Fibroblast of lung (primary cell): Measurements from ENCODE around the gene GNA12. TPM values are rescaled to one million over a fixed set of nuclear protein-coding genes. Genes with fewer than 3 reads are reported as not detected.

ENCODE experiments used
- DNase-seq, 2 donors: peaks; one replicate each; pipeline versions ENCODE4 v3.0.0 to v3.0.0-alpha.2; 2010; ENCODE audit warnings: low read depth in 2 of 2
- H2AFZ ChIP-seq: 2 replicates; pipeline ENCODE4 v1.5.1; 2012; ENCODE audit warnings: low read length, control low read depth, inconsistent platforms
- H3K27ac ChIP-seq: 2 replicates; pipeline ENCODE4 v1.5.1; 2011; ENCODE audit warnings: low read length, control low read depth; ENCODE audit not compliant: insufficient read depth
- H3K27me3 ChIP-seq: 2 replicates; pipeline ENCODE4 v1.5.1; 2011; ENCODE audit warnings: mild to moderate bottlenecking, low read length; ENCODE audit not compliant: control insufficient read depth, insufficient read depth
- H3K36me3 ChIP-seq: 2 replicates; pipeline ENCODE4 v1.5.1; 2011; ENCODE audit warnings: low read length; ENCODE audit not compliant: control insufficient read depth, insufficient read depth
- H3K4me1 ChIP-seq: 2 replicates; pipeline ENCODE4 v1.5.1; 2011; ENCODE audit warnings: low read length; ENCODE audit not compliant: control insufficient read depth, insufficient read depth; ENCODE audit errors: extremely low read depth
- H3K4me2 ChIP-seq: 2 replicates; pipeline ENCODE4 v1.5.1; 2011; ENCODE audit warnings: low read length, control low read depth; ENCODE audit not compliant: insufficient read depth; ENCODE audit errors: extremely low read depth
- H3K4me3 ChIP-seq, 4 experiments: fragments of 200-600 bp in 1 of 4; sonication (generic) in 1 of 4; replicated peaks in 1 of 4; 2 replicates each; pipeline ENCODE4 v1.5.1; 2011 to 2016; ENCODE audit warnings: low read length in 4 of 4, low read depth in 3 of 4, mild to moderate bottlenecking in 3 of 4, control low read depth in 2 of 4, inconsistent platforms in 1 of 4, mixed read lengths in 1 of 4; ENCODE audit not compliant: insufficient read depth in 1 of 4; ENCODE audit errors: control extremely low read depth in 1 of 4
- H3K79me2 ChIP-seq: 2 replicates; pipeline ENCODE4 v1.5.1; 2012; ENCODE audit warnings: mild to moderate bottlenecking, low read length, inconsistent platforms; ENCODE audit not compliant: control insufficient read depth, insufficient read depth
- H3K9ac ChIP-seq: 2 replicates; pipeline ENCODE4 v1.5.1; 2011; ENCODE audit warnings: mild to moderate bottlenecking, low read length, control low read depth; ENCODE audit not compliant: insufficient read depth
- H3K9me3 ChIP-seq: 2 replicates; pipeline ENCODE4 v1.5.1; 2012; ENCODE audit warnings: low read depth, low read length; ENCODE audit not compliant: control insufficient read depth, insufficient read depth
- H4K20me1 ChIP-seq: 2 replicates; pipeline ENCODE4 v1.5.1; 2011; ENCODE audit warnings: low read length; ENCODE audit not compliant: control insufficient read depth, insufficient read depth; ENCODE audit errors: extremely low read depth
- EZH2 ChIP-seq: IDR thresholded peaks from 2 replicates; pipeline ENCODE4 v1.5.1; 2012; ENCODE audit warnings: low read length, control low read depth, mild to moderate bottlenecking; ENCODE audit errors: missing control alignments
- polyA plus RNA-seq, 2 donors: library from polyadenylated mRNA; depleted of rRNA in 1 of 2; stranded (reverse) in 1 of 2; unstranded in 1 of 2; fragments of >200 nt; gene quantifications; 2 replicates each; pipeline ENCODE4 v1.2.1, GENCODE V29; 2011 to 2012; ENCODE audit warnings: missing spikeins in 1 of 2
- total RNA-seq: library from RNA; depleted of rRNA; stranded (reverse); fragments of >200 nt; gene quantifications from 2 replicates; pipeline ENCODE4 v1.2.1, GENCODE V29; 2014
- TF ChIP-seq, protein P1 (sequence below), 2 donors: IDR thresholded peaks in 1 of 2; conservative IDR thresholded peaks in 1 of 2; 1 replicate in 1 of 2; 2 replicates in 1 of 2; pipeline ENCODE4 v1.5.1; 2011 to 2012; ENCODE audit warnings: low read length in 2 of 2, control low read depth in 1 of 2, inconsistent platforms in 1 of 2, low read depth in 1 of 2, mild to moderate bottlenecking in 1 of 2

Gene GNA12
- total and polyA plus RNA-seq, 2 donors (not counting 1 experiment from before 2014, with no cell fraction given) = 36.2 to 137 TPM

DNA sequence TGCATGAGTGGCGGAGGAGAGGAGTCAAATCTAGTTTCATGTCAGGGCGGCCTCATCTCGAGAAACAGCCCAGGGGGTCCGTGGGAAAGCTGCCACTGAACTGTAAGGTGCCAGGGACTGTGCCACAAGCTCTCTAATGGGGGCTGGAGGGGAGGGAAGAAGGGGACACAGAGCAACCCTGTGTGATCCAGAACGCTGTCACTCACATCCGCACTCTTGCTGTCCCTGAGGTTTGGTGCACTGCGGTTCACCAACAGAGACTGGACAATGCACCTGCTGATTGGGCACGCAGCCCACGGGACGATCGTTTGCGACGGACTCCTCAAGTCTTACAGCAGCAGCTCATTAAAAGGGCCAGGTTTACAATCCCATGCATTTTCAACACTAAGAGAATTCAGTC, 108.4 kb downstream of the GNA12 start:
- no peak overlapping the region for H3K9ac ChIP-seq
- no peaks in the 10 kb centered on the region for H3K9me3 ChIP-seq
- peaks cover 8% of the 10 kb centered on the region for H3K4me1 ChIP-seq
- H4K20me1 ChIP-seq = no peaks in the 10 kb centered on the region
- H3K4me3 ChIP-seq = no peak overlapping the region
- H3K27me3 ChIP-seq = no peaks in the 10 kb centered on the region
- no peak overlapping the region for H3K27ac ChIP-seq
- TF ChIP-seq EZH2 = no peak
- TF ChIP-seq, protein P1, sequence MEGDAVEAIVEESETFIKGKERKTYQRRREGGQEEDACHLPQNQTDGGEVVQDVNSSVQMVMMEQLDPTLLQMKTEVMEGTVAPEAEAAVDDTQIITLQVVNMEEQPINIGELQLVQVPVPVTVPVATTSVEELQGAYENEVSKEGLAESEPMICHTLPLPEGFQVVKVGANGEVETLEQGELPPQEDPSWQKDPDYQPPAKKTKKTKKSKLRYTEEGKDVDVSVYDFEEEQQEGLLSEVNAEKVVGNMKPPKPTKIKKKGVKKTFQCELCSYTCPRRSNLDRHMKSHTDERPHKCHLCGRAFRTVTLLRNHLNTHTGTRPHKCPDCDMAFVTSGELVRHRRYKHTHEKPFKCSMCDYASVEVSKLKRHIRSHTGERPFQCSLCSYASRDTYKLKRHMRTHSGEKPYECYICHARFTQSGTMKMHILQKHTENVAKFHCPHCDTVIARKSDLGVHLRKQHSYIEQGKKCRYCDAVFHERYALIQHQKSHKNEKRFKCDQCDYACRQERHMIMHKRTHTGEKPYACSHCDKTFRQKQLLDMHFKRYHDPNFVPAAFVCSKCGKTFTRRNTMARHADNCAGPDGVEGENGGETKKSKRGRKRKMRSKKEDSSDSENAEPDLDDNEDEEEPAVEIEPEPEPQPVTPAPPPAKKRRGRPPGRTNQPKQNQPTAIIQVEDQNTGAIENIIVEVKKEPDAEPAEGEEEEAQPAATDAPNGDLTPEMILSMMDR (conservative IDR thresholded peaks at IDR 0.05 in 1 of 2, IDR thresholded peaks at IDR 0.05 in 1 of 2; ENCODE audit: low read depth in 1 of 2, low read length in 2 of 2) = no peak
- H3K79me2 ChIP-seq = peaks cover 31% of the 10 kb centered on the region
- no peak overlapping the region for H3K4me2 ChIP-seq
- H3K36me3 ChIP-seq = peaks cover 7% of the 10 kb centered on the region
- H2AFZ ChIP-seq = no peak overlapping the region
- DNase-seq = no peak

DNA sequence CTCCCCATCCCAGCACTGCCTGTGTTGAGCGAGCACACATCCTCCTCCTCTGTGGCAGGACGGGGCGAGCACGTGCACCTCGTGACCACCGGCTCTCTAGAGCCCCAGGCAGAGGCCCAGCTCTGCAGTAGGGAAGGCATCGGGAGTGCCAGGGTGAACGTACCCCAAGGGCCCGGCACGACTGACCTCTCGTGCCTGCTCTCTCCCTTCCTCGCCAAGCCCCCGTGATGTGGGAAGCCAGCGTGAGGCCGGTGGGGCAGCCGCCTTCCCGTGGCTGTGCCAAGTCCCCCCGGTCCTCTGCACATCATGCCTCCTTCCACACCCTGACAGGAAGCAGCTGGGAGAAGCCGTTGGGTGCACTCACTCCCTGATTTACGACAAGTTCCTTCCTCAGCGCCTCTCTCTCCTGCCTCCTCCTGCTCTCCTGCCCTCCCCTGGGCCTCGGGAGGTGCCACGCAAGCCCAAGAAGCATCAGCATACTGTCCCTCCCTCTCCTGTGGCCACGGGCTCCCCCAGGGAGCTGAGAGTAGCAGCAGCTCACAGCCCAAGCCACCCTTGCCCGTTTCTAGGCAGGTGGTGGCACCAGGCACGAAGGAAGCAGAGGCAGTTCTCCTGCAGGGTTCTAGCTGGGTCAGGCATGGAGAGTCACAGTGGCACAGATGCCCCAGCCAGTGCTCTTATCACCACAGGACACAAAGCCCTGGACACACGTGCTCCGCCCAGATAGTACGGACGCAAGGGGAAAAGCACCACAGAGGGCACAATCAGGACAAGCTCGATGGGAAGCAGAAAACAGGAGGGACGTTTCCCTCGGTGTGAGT, 109.1 kb downstream of the GNA12 start:
- Histone ChIP-seq H3K27me3 (no peaks in the 10 kb centered on the region), H3K4me1 (peaks cover 8% of the 10 kb centered on the region), H3K36me3 (peaks cover 7% of the 10 kb centered on the region), H3K79me2 (peaks cover 31% of the 10 kb centered on the region), H3K9ac (no peak overlapping the region), H4K20me1 (no peaks in the 10 kb centered on the region), H3K9me3 (no peaks in the 10 kb centered on the region), H3K4me2 (no peak overlapping the region), H2AFZ (no peak overlapping the region), H3K4me3 (no peak overlapping the region), H3K27ac (peak overlapping the region; percentile 6)
- TF ChIP-seq, protein P1 (conservative IDR thresholded peaks at IDR 0.05 in 1 of 2, IDR thresholded peaks at IDR 0.05 in 1 of 2; ENCODE audit: low read depth in 1 of 2, low read length in 2 of 2) = no peak
- TF ChIP-seq EZH2 = no peak
- no peak for DNase-seq

DNA sequence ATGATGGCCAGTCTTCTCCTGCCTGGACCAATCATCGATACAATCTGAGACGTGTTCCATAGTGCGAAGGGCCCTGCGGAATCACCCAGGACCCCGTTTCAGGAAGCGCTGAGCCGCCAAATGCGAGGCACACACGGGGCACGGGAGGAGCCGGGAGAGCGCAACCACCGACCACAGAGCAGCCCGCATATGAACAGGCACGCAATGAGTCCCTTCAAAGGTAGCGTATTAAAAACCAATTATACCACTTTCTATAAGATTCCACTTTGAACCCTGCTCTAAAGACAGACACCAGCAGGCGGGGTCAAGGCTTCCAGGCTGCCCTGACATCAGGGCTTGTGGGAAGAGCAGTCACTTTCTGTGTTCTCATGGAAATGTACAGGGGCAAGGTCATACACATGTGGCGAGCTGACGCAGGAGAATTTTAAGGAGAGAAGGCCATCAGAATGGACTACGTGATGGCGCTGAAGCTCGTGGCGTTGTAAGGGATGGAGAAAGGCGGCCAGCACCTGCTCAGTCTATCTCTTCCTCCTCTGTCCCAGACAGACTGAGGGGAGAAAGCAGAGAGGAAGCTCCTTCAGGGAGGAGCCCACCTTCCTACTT, 109.9 kb downstream of the GNA12 start:
- no peak overlapping the region for H3K4me3 ChIP-seq
- no peak overlapping the region for H3K9ac ChIP-seq
- DNase-seq = no peak
- TF ChIP-seq, protein P1 (conservative IDR thresholded peaks at IDR 0.05 in 1 of 2, IDR thresholded peaks at IDR 0.05 in 1 of 2; ENCODE audit: low read depth in 1 of 2, low read length in 2 of 2) = no peak
- TF ChIP-seq EZH2 = no peak
- H3K4me1 ChIP-seq = peaks cover 10% of the 10 kb centered on the region
- H4K20me1 ChIP-seq = no peaks in the 10 kb centered on the region
- H3K36me3 ChIP-seq = peaks cover 7% of the 10 kb centered on the region
- no peak overlapping the region for H3K27ac ChIP-seq
- no peaks in the 10 kb centered on the region for H3K9me3 ChIP-seq
- H3K4me2 ChIP-seq = no peak overlapping the region
- H3K79me2 ChIP-seq = peaks cover 31% of the 10 kb centered on the region
- no peak overlapping the region for H2AFZ ChIP-seq
- H3K27me3 ChIP-seq = no peaks in the 10 kb centered on the region
